HepG2 (cell line): ENCODE measurements around the gene SLC28A1. TPM values are rescaled to one million over a fixed set of nuclear protein-coding genes. Genes with fewer than 3 reads are reported as not detected.

Experiments
- HDAC1 ChIP-seq: sonication (generic); formaldehyde crosslinking; IDR thresholded peaks from 2 replicates; pipeline ENCODE4 v1.5.1; 2020; ENCODE audit warnings: mild to moderate bottlenecking, missing genetic modification reagents
- NRL ChIP-seq: sonication (generic); formaldehyde crosslinking; IDR thresholded peaks from 2 replicates; pipeline ENCODE4 v1.5.0; 2020; ENCODE audit warnings: missing genetic modification reagents, mild to moderate bottlenecking, moderate library complexity, borderline replicate concordance
- ZNF3 ChIP-seq: IDR thresholded peaks from 2 replicates; pipeline ENCODE4 v1.7.0; 2017; ENCODE audit warnings: inconsistent platforms
- ZNF605 ChIP-seq: sonication (generic); formaldehyde crosslinking; IDR thresholded peaks from 2 replicates; pipeline ENCODE4 v1.8.0; 2022; ENCODE audit warnings: mild to moderate bottlenecking, missing genetic modification reagents
- ZNF674 ChIP-seq: sonication (generic); formaldehyde crosslinking; IDR thresholded peaks from 2 replicates; pipeline ENCODE4 v1.5.0; 2020; ENCODE audit warnings: low read depth, mild to moderate bottlenecking, missing genetic modification reagents
- polyA plus RNA-seq, 8 experiments: library from polyadenylated mRNA; depleted of rRNA in 3 of 8; stranded (reverse) in 7 of 8; unstranded in 1 of 8; fragments of >200 nt; fragmentation: Illumina TruSeq in 4 of 8; extraction: Trizol in 4 of 8; gene quantifications; 2 replicates each; pipeline versions ENCODE4 v1.2.1 to v1.2.3, GENCODE V29; 2011 to 2016; ENCODE audit warnings: low read depth in 4 of 8, missing spikeins in 1 of 8, mixed read lengths in 1 of 8; ENCODE audit not compliant: insufficient read depth in 1 of 8
- total RNA-seq, 5 experiments: library from RNA; depleted of rRNA; stranded (reverse); fragments of >200 nt; fragmentation: Illumina TruSeq; extraction: Trizol; gene quantifications; 2 replicates each; pipeline ENCODE4 v1.2.3, GENCODE V29; 2016; ENCODE audit warnings: low read depth in 1 of 5
- TF ChIP-seq, protein P1 (sequence below): sonication (generic); formaldehyde crosslinking; IDR thresholded peaks from 2 replicates; pipeline ENCODE4 v1.4.0; 2020; ENCODE audit warnings: missing genetic modification reagents, mild to moderate bottlenecking, borderline replicate concordance
- TF ChIP-seq, protein P2 (sequence below): sonication (generic); formaldehyde crosslinking; IDR thresholded peaks from 2 replicates; pipeline ENCODE4 v1.5.1; 2020; ENCODE audit warnings: mild to moderate bottlenecking, moderate library complexity, missing genetic modification reagents
- TF ChIP-seq, protein P3 (sequence below): sonication (generic); formaldehyde crosslinking; IDR thresholded peaks from 2 replicates; pipeline ENCODE4 v1.8.1; 2023; ENCODE audit warnings: mild to moderate bottlenecking, missing genetic modification reagents

The SLC28A1 gene
- total and polyA plus RNA-seq, 2 of the 13 experiments (the other 11 are each of a cell fraction or from before 2014, with no cell fraction given), result 0.31 to 5.8 TPM

DNA sequence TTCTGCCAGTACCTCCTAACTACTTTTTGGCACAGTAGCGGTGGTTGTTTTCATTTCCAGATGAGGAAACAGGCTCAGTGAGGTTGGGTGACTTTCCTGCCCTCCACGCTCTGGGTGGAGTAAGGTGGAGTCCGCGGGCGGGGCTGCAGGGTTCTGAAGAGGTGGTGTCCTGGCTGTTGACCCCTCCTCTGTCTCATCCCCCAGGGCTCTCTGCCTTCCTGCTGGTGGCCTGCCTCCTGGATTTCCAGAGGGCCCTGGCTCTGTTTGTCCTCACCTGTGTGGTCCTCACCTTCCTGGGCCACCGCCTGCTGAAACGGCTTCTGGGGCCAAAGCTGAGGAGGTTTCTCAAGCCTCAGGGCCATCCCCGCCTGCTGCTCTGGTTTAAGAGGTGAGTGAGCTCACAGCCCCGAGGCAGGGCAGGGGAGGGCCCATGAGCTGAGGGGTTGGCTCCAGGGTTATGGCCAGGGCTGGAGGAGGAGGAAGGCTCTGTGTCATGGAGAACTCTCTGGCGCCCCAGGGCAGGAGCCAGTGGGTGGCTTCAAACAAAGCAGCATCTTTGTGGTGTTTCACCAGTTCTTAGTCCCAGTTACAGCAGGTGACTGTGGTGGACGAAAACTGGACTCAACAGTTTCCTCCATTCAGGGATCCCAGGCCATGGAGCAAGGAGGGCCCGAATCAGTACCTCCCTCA lies 10.4 kb downstream of the SLC28A1 start (continued):
- no peak for TF ChIP-seq ZNF674 (CRISPR knock-in tag)
- no peak for TF ChIP-seq ZNF3 (CRISPR knock-in tag)
- TF ChIP-seq ZNF605 (CRISPR knock-in tag), result no peak
- no peak for TF ChIP-seq NRL
- TF ChIP-seq, protein P1, sequence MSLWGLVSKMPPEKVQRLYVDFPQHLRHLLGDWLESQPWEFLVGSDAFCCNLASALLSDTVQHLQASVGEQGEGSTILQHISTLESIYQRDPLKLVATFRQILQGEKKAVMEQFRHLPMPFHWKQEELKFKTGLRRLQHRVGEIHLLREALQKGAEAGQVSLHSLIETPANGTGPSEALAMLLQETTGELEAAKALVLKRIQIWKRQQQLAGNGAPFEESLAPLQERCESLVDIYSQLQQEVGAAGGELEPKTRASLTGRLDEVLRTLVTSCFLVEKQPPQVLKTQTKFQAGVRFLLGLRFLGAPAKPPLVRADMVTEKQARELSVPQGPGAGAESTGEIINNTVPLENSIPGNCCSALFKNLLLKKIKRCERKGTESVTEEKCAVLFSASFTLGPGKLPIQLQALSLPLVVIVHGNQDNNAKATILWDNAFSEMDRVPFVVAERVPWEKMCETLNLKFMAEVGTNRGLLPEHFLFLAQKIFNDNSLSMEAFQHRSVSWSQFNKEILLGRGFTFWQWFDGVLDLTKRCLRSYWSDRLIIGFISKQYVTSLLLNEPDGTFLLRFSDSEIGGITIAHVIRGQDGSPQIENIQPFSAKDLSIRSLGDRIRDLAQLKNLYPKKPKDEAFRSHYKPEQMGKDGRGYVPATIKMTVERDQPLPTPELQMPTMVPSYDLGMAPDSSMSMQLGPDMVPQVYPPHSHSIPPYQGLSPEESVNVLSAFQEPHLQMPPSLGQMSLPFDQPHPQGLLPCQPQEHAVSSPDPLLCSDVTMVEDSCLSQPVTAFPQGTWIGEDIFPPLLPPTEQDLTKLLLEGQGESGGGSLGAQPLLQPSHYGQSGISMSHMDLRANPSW, result no peak
- TF ChIP-seq HDAC1, result no peak
- TF ChIP-seq, protein P2, sequence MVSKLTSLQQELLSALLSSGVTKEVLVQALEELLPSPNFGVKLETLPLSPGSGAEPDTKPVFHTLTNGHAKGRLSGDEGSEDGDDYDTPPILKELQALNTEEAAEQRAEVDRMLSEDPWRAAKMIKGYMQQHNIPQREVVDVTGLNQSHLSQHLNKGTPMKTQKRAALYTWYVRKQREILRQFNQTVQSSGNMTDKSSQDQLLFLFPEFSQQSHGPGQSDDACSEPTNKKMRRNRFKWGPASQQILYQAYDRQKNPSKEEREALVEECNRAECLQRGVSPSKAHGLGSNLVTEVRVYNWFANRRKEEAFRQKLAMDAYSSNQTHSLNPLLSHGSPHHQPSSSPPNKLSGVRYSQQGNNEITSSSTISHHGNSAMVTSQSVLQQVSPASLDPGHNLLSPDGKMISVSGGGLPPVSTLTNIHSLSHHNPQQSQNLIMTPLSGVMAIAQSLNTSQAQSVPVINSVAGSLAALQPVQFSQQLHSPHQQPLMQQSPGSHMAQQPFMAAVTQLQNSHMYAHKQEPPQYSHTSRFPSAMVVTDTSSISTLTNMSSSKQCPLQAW (CRISPR knock-in tag), result no peak
- TF ChIP-seq, protein P3, sequence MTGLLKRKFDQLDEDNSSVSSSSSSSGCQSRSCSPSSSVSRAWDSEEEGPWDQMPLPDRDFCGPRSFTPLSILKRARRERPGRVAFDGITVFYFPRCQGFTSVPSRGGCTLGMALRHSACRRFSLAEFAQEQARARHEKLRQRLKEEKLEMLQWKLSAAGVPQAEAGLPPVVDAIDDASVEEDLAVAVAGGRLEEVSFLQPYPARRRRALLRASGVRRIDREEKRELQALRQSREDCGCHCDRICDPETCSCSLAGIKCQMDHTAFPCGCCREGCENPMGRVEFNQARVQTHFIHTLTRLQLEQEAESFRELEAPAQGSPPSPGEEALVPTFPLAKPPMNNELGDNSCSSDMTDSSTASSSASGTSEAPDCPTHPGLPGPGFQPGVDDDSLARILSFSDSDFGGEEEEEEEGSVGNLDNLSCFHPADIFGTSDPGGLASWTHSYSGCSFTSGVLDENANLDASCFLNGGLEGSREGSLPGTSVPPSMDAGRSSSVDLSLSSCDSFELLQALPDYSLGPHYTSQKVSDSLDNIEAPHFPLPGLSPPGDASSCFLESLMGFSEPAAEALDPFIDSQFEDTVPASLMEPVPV (CRISPR knock-in tag), result no peak
